ENCODE results near the gene C7orf57.

DNA sequence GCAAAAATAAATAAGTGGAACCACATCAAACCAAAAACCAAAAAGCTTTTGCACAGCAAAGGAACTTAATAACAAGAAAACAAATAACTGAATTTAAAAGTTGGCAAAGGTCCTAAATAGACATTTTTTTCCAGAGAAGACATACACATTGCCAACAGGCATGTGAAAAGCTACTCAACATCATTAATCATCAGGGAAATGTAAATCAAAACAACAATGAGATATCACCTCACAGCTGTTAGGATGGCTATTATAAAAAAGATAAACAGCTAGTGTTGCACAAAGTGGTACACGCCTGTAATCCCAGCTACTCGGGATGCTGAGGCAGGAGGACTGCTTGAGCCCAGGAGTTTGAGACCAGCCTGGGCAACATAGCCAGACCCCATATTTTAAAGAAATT lies 4.2 kb upstream of the C7orf57 start:
- TF ChIP-seq POLR2A (IDR thresholded peaks at IDR 0.05; ENCODE audit: low read depth, low read length): no peak
- TF ChIP-seq TAF1 (IDR thresholded peaks at IDR 0.05; ENCODE audit: low read depth, low read length): no peak
- TF ChIP-seq SPI1 (IDR thresholded peaks at IDR 0.05; ENCODE audit: low read depth, low read length): no peak
- TF ChIP-seq POLR2AphosphoS5 (IDR thresholded peaks at IDR 0.05; ENCODE audit: low read depth, low read length): no peak

Data from GM12891 (cell line).